Measurements from ENCODE around the gene AVL9.
"Not testable (repeated sequence)": the region's sequence is repeated elsewhere in the genome, so short reads cannot be mapped to it uniquely, and the experiment has no call there.

The AVL9 gene

DNA sequence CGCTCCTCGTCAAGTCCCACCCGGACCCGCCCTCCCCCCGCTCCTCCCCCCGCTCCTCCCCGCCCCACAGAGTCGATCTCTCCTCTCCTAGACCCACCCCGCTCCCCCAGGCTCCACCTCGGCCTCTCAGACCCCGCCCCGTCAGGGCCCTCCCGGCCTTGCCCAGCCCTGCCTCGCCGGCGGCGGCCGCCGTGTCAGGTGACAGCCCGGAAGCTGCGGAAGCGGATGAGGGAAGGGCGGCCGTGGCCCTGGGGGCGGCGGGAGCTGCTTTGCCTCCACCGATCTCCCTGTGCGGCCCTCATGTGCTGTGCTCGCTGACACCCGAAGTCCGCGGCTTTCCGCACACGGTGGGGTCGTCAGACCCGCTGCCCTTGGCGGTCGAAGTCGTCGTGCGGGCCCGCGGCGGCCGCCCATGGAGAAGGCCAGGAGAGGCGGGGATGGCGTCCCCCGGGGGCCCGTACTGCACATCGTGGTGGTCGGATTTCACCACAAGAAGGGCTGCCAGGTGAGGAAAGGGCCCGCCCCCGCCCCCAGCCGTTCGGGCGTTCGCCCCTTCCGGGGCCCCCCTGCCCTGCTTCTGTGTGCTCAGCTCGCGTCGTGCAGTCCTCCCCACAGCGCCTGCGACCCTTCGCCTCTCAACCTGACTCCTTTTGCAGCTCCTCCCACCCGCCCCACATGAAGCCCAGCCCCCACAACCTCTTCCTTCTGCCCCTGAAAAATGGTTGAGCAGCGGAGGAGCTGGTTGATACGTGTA is at the start of gene AVL9:
TSS of gene AVL9 (plus strand) at position 192 of the 754 bp plus-strand sequence. CDS start at position 413, 221 bp downstream.
- peak; percentile 89 for DNase-seq

DNA sequence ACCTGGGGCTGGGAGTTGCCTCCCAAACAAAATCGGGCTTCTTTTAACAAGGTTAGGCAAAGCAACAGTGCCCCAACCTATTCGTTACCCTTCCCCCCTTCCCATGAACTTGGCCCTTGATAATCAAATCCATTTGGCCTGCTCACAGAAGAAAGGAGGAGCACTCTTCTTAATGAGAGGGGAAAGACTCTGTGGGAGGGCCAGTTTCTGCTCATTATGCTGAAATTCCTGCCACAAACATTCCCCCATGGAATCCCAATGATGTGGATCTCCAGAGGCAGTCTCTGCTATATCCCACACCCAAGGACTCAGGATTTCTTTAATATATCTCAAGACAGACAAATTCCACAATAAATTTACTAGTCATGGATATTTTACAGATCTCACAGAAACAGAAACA is 48.1 kb upstream of the AVL9 start:
- no peak for DNase-seq

DNA sequence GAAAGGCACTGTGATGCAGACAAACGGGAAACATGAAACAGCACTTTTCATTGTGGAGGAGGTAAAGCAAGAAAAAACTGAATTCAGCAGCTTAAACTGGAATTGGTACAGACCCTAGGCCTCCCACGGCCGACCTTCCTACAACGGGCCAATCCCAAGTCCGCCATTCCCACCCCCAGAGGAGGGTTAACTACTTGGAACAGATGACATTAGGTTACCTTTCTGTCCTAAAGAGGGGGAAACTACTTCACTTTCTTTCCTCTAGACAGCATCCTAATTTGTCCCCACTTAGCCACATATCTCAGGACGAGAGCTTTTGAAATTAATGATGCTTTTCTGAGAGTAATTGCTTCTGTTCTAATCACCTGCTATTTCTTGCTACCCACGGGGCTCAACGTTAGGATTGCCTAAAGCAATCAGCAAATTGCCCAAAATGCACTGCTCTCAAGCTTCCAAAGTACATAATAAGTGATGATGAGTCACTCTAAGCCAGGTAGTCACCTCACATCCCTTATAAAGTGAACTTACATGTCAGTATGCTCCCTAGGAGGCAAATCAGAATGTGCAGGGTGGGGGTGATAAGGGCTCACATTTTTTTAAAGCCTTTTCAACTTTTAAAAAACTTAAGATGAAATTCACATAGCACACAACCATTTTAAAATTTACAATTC is 41.8 kb upstream of the AVL9 start:
- DNase-seq: no peak

DNA sequence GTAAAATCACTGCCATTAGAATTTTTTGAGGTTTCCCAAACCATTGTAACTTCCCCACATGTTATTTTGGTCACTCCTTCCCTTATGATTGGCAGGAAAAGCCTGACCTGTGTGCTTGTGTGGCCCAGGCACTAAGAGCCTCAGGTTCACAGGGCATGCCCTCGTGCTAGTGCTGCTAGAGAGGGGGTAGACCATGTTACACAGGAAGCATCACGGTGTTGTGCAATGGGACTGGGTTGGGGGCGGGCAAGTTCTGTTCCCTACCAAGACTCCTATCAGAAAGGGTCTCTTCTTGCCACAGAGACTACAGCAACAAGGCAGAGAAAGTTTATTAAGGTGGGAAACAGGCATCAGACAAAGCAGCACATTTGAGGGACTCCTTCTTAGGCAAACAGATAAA is 37.3 kb upstream of the AVL9 start:
- DNase-seq: no peak

DNA sequence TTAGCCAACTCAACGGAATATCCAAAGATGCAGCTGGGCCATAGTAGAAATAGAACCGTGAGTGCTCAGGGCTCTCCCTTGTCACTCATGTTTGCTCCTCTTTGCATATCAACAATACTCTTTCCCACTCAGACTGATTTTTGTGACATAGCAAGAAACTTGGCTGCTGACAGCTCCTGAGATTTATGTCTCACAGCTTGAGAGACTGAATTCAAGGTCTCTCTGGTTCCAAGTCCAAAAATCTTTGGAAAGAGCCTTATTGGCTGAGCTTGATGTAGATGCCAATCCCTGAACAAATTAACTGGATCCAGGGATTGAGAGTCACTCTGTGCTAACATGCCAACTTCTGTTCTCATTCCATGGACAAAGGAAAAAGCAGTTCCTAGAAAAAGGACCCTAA is 35.5 kb upstream of the AVL9 start:
- DNase-seq: no peak

DNA sequence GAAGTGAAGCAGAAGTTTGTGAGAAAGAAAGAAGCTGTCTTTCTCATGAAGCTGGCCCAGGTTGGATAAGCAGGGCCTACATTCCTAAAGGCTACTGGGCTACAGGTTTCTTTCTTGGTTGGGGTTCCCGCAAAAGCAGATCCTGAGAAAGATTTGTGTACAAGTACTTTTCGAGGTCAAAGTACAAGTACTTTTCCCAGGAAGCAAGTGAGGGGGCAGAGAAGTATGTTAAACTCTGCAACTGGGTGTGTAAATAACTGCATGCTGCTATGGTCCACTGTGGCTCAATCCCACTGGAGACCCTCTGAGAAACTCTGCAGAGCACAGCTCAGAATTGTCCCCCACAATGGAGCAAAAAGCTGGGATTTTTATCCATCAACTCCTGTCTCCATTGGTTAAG is 33.8 kb upstream of the AVL9 start:
- DNase-seq: no peak

DNA sequence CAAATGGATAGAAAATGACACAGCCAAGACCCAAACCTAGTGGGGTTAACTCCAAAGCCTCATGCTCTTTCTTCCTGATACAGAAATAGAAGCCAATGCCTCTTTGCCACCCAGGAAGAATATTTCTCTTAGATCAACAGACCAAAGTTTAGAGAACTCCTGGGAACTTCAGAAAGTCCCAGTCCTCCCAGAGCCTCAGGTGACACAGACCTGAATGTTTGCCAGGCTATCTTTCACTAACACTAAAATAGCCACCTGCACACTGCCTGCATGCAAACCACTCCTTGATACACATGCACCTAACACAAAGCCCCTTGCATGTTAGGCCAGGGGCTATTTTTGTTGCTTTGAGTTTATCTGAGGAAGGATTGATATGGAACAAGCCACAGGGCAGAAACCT is 32.8 kb upstream of the AVL9 start:
- no peak for DNase-seq

DNA sequence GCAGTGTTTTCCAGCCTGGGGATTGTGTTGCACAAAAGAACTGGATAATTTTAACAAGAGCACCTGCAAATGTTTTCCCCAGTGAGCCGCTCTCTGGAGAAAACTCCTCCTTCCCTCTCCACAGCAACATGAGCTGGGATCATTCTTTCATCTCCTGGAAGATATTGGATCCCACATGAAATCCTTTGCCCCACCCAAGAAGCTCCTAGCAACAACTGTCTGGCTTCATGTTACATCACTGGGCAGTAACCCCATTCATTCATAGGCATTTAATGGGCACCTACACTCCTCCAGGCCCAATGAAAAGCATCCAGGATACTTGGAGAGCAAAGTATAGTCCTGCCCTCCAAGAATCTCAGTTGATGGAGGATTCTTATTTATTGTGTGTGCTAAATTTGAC is 32.3 kb upstream of the AVL9 start:
- no peak for DNase-seq

DNA sequence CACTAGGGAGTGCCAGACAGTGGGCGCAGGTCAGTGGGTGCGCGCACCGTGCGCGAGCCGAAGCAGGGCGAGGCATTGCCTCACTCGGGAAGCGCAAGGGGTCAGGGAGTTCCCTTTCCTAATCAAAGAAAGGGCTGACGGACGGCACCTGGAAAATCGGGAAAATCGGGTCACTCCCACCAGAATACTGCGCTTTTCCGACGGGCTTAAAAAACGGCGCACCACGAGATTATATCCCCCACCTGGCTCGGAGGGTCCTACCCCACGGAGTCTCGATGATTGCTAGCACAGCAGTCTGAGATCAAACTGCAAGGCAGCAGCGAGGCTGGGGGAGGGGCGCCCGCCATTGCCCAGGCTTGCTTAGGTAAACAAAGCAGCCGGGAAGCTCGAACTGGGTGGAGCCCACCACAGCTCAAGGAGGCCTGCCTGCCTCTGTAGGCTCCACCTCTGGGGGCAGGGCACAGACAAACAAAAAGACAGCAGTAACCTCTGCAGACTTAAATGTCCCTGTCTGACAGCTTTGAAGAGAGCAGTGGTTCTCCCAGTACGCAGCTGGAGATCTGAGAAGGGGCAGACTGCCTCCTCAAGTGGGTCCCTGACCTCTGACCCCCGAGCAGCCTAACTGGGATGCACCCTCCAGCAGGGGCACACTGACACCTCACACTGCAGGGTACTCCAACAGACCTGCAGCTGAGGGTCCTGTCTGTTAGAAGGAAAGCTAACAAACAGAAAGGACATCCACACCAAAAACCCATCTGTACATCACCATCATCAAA is 30.5 kb upstream of the AVL9 start:
- not testable (repeated sequence) for DNase-seq

DNA sequence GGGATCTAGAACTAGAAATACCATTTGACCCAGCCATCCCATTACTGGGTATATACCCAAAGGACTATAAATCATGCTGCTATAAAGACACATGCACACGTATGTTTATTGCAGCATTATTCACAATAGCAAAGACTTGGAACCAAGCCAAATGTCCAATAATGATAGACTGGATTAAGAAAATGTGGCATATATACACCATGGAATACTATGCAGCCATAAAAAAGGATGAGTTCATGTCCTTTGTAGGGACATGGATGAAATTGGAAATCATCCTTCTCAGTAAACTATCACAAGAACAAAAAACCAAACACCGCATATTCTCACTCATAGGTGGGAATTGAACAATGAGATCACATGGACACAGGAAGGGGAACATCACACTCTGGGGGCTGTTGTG is 25.3 kb upstream of the AVL9 start:
- DNase-seq: not testable (repeated sequence)

DNA sequence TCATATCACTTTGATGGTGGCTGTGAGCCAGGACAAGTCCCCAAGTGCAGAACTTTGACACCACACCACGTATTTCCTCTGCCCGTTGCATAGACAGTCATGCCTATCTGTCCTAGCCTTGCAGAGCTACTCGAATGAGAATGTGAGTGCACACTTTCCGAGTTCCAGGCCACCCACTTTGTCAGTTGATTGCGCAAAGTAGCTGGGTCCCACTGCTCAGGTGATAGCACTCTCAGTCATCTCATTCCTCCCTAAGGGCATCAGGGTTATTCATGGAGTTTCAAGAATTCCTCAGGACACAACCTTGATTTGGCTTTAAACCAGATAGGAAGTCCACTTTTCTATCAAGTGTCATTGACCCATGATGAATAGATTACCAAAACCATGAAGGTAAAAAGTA is 24.4 kb upstream of the AVL9 start:
- DNase-seq: no peak

DNA sequence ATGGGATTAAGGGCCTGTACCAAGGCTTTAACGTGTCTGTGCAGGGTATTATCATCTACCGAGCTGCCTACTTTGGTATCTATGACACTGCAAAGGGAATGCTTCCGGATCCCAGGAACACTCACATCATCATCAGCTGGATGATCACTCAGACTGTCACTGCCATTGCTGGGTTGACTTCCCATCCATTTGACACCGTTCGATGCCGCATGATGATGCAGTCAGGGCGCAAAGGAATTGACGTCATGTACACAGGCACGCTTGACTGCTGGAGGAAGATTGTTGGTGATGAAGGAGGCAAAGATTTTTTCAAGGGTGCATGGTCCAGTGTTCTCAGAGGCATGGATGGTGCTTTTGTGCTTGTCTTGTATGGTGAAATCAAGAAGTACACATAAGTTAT is 23.3 kb upstream of the AVL9 start:
- DNase-seq: no peak

DNA sequence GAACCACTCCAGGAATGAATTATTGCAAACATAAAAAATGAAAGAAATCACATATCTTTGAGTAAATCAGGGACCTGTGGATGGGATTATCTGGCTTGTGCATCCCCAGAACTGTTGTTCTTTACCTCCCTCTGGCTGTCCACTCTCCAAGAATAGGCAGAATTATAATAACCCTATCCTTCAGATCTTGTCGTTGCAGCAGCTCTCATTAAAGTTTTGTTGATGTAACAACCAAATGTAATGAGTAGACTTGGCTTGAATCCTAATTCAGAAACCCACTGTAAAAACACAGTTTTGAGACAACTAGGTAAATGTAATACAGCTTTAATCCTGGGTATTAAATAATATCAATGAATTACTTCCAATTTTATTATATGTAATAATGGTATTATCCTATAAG is 21.3 kb upstream of the AVL9 start:
- no peak for DNase-seq

DNA sequence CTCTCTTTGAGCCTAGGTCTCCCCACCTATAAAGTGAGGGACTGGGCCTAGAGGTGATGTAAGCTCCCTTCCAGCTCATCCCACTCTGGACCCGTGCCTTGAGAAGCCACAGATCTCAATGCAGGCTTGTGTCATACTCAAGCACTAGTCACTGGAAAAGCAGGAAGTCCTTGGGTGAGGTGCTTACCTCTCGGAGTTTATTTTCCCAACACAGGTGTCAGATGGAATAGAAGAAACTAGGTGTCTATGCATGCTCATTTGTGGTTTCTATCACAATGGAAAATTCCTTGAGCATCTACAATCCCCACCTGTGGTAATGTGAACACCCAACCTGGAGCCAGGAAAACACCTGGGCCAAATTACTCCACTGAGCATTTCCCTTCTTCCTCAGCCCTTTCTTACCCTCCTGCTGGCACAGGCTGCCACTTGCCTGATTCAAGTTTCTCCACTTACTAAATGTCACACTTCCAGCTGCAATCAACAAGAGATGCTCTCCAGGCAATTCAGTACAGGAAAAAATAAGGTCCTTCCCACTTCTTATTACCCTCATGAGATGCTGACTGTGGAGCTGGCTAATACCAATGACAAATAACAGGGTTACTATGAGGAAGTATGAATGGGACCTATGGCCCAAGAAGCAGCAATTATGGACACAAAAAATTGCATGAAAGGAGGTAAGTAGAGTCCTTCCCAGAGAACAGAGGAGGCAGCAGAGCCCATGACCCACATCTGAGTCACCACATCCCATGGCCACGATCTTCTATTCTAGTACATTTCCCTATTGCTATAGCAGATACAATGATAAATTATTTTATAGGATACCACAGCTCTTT is 18.3 kb upstream of the AVL9 start:
- DNase-seq: no peak

DNA sequence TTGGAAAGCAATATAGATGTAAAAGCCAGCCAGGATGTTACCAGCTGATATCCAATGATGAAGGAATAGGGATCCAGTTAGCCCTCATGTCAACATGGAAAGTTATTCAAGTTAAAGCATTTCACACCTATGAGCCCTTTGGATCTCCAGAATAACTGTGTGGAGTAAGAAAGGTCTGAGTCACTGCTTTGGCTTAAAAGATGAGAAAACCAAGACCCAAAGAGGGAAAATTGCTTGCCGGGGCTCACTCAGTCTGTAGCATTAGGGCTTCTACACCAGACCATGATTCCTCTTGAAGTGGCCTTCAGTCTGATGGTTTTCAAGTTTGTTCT is 17.7 kb upstream of the AVL9 start:
- no peak for DNase-seq

DNA sequence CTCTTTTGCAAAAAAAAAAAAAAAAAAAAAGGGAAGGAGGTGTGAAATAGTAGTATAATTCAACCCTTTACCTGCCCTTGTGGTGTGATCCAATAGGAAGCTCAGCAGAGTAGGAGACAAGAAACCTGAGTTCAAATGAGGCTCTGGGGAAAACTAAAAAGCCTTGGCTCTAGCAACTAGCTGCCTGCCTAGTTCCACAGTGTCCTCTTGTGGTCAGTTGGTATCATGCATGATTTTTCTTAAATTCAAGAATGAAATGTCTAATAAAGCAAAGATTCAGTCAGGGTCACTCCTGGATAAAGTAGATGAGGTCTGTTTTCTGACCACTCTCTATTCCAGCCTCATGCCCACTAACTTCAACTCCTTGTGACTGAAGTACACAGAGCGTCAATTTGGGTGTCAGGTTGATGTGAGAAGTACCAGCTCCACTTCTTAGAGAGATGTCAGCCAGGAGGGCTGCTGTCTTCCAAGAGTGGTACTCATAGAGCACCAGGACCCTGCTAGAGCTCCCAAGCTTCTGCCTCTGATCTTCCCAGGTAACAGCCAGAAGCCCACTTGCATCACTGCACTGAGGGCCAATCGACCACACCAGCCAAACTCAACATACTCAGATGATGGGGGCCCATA is 15.6 kb upstream of the AVL9 start:
- DNase-seq: peak; percentile 30

DNA sequence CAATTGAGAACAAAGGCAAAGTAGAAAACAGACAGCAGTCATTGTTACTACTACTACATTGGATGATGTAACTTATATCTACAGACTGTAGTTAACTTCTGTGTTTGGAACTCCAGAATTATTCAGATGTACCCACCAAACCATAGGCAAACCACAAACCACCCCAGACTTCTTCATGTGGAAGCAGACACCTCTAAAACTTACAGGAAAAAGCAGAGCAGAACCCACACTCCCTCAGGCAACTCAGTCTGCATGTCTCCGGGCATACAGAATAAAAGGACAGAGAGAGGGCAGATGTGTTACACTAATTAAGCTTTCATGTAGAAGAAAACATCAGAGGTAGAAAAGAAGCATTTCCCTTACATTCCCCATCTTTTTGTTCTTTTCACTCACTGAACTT is 14.1 kb upstream of the AVL9 start:
- DNase-seq: no peak

DNA sequence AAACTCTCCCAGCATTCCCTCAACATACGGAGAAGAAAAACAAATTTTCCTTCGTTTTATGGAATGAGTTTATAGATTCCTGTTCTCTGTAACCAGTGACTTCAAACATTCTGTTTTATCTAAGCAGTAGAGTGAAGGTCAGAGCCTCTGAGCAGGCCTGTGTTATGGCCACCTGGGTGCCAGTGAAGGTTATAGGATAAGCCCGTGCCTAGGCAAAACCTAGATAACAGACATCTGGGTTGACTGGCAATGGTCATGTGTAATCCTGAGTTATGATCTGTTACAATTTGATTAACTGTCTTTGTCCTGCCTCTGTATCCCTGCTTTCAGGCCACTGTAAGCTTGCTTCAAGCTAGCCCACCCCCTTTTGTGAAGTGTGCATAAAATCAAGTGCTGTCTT is 13.4 kb upstream of the AVL9 start:
- DNase-seq: no peak

DNA sequence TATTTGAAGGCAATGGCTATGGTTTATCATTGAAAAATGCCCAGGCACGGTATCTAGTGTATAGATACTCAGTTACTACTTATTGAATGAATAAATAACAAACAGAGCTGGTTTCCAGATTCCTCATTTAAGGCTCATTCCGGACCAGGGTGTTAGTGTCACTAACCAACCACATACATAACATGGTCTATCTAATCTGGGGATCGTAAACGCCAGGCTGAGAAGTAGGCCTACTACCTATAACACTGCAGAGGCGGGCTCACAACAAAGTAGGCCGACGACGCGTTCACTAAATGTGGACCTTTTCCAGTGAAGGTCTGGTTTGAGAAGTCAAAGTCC is 5.5 kb upstream of the AVL9 start:
- DNase-seq: no peak

DNA sequence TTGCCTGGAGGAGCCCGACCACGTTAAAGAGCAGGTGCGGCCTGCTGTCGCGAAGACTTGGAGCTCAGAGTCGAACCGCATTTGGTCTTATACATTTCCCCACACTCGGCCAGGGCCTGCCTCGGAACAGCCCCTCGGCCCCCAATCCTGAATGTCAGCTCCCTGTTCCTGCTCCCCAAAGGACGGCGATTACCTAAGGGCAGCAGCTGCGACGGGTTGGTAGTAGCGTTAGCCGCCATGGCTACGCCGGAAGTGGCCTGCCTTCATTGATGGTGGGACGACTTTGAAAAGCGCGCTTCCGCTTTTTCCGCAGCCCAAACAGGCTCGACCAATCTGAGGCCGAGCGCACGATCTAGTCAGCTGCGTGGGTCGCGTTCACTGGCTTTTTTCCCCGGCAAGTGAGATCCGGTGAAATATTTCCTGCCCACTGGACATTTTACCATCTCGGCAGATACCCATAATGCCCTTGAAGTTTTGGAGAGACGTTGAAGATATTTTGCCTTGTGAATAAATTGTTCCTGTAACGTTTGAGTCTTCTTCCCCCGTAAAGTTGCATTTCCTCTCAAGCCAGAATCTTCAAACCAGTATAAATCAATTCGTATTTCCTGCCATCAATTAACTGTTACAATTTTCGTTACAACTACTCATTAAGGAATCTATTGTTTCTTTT is 5.0 kb upstream of the AVL9 start, which contains the start of gene LSM5:
TSS of gene LSM5 (minus strand) at position 254 of the 670 bp plus-strand sequence. CDS start at position 239, 15 bp downstream.
- peak; percentile 85 for DNase-seq

DNA sequence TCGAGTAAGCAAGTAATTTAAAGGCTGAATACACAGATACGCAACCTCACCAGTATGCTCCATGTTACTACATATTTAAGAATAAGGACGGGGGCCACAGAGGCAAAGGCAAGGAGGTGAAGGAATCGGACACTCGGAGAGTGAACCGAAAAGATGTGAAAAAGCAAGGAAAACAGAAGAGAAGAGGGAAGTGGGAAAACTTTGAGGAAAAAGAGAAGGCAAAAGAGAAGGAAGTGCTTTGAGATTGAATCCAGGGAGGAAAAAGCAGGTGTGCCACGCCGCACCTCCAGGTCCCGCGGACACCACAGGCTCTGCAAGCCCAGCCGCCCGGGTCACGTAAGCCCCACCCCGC is 367 bp upstream of the AVL9 start:
- no peak for DNase-seq
